ENCODE results near the gene ATG2B.
A peak's percentile ranks its signal among the peaks of the same experiment; 100 is the strongest.

The ATG2B gene

DNA sequence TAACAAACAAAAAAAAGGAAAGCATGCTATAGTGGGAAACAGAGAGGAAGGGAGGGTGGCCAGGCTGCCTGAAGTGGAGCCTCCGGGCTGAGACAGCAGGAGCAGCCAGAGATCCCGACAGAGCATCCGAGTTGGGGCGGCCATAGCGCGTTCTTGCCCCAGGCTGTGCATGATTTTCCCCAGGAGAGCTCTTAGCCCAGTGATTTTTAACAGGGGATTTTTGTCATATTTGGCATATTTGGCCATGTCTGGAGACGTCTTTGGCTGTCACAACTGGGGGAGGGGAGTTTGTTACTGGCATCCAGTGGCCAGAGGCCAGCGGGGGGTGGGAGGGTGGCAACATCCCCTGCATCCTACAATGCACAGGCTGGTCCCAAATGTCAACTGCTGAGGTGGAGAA is 83.6 kb downstream of the ATG2B start:
- in situ Hi-C loops (cut with HindIII; ENCODE audit: low sequenced_read_pairs): no loop called here
- no peak overlapping the region for H3K4me3 ChIP-seq (ENCODE audit: low read depth, low read length)
- TF ChIP-seq CTCF (IDR thresholded peaks at IDR 0.05; ENCODE audit: low read depth, low read length): no peak
- no peak for DNase-seq (ENCODE audit: low read depth, low spot score)

- no peak for TF ChIP-seq CTCF (IDR thresholded peaks at IDR 0.05; ENCODE audit: low read depth, low read length)
- DNase-seq (ENCODE audit: low read depth, low spot score): no peak
- no peak overlapping the region for H3K4me3 ChIP-seq (ENCODE audit: low read depth, low read length)
- in situ Hi-C loops (cut with HindIII; ENCODE audit: low sequenced_read_pairs): no loop called here
Observed at GRCh38 chr14:96277890-96278289, 85.3 kb downstream of the ATG2B start.

DNA sequence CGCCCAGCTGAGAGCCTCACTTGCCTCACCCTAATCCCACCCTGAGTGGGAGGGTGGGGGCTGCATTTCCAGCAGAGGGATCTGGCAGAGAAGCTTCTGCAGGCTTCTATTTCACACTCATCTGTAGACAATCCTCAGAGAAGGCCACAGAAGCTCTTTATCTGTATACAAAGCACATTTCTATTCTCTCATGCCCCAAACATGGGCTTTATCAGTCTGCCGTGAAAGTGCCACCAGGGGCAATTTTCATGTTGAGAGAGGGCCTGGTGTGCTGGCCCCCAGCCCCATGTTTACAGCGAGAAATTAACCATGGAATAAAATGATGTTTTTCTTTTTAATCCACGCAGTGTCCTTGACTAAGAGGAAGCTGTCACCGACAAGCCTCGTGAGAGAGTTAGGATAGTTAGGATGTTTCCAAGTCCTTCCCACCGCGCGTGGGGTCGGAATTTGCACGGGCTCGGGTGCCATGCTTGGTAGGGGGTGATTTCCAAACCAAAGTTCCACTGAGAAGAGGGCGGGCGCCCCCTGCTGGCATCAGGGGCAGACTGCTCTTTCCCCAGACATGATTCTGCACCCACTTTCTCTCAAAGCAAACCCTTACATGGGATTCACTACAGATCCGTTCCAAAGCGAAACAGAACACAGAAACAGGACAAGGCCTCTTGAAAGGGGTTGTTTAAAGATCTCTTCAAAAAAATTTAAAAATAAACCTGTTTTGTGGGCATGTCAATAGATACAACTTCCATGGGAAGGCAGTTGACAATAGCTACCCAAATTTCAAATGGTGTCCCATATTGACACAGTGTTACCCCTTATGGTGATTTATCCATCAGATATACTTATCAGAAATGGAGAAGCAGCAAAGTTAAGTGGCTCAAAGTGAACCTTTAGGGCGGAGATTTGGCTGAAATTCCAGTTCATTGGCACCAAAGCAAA is 87.7 kb downstream of the ATG2B start:
- in situ Hi-C loops (cut with HindIII; ENCODE audit: low sequenced_read_pairs): no loop called here
- DNase-seq (ENCODE audit: low read depth, low spot score): peak; percentile 66
- no peak overlapping the region for H3K4me3 ChIP-seq (ENCODE audit: low read depth, low read length)
- TF ChIP-seq CTCF (IDR thresholded peaks at IDR 0.05; ENCODE audit: low read depth, low read length): peak; percentile 98

- H3K4me3 ChIP-seq (ENCODE audit: low read depth, low read length): no peak overlapping the region
- TF ChIP-seq CTCF (IDR thresholded peaks at IDR 0.05; ENCODE audit: low read depth, low read length): no peak
- in situ Hi-C loops (cut with HindIII; ENCODE audit: low sequenced_read_pairs): no loop called here
- no peak for DNase-seq (ENCODE audit: low read depth, low spot score)
Observed at GRCh38 chr14:96274543-96274942, 88.6 kb downstream of the ATG2B start.

DNA sequence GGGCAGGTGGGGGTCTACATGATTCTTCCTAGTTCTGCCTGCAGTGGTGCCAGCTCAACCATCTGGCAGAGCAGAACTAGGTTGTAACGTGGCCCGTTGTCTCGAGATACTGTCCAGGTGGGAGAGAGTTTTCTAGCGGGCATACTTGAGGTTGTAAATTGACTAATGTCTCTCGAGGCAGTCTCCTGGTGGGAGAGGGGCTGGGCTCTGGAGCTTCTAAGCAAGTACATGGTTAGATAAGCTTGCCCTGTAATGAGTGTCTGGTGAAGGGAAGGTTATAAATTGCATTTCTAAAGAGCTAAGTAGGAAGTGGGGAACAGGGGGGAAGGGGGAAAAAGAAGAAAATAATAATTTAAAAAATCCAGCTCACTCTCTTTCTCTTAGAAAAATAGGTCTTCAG is 89.0 kb downstream of the ATG2B start:
- no peak overlapping the region for H3K4me3 ChIP-seq (ENCODE audit: low read depth, low read length)
- no peak for TF ChIP-seq CTCF (IDR thresholded peaks at IDR 0.05; ENCODE audit: low read depth, low read length)
- in situ Hi-C loops (cut with HindIII; ENCODE audit: low sequenced_read_pairs): no loop called here
- DNase-seq (ENCODE audit: low read depth, low spot score): no peak

- no peak for TF ChIP-seq CTCF (IDR thresholded peaks at IDR 0.05; ENCODE audit: low read depth, low read length)
- in situ Hi-C loops (cut with HindIII; ENCODE audit: low sequenced_read_pairs): no loop called here
- no peak overlapping the region for H3K4me3 ChIP-seq (ENCODE audit: low read depth, low read length)
- DNase-seq (ENCODE audit: low read depth, low spot score): no peak
Observed at GRCh38 chr14:96273629-96274028, 89.5 kb downstream of the ATG2B start.

Measured in astrocyte of the spinal cord (primary cell).